CD4-positive, alpha-beta T cell treated with Interleukin-15 for 1 hour (primary cell): ENCODE data around the gene MAST3.

Experiments used
- DNase-seq: peaks from one replicate; pipeline ENCODE4 v3.0.0-alpha.2; 2020

MAST3 gene

GRCh38 chr19:18161636-18162002 lies 64.0 kb downstream of the MAST3 start:
- DNase-seq = no peak

GRCh38 chr19:18164072-18164471 lies 66.5 kb downstream of the MAST3 start:
- no peak for DNase-seq

GRCh38 chr19:18165794-18166544 lies 68.4 kb downstream of the MAST3 start:
- DNase-seq = no peak

GRCh38 chr19:18167011-18167410 lies 69.4 kb downstream of the MAST3 start:
- no peak for DNase-seq

GRCh38 chr19:18167975-18168645 lies 70.5 kb downstream of the MAST3 start:
- peak; percentile 71 for DNase-seq

GRCh38 chr19:18168673-18169381 lies 71.2 kb downstream of the MAST3 start:
- DNase-seq = no peak

- DNase-seq = peak; percentile 78
These were observed 73.2 kb downstream of the MAST3 start for GRCh38 chr19:18170714-18171255.

- DNase-seq = peak; percentile 54
These were observed 74.2 kb downstream of the MAST3 start for GRCh38 chr19:18171605-18172327.

GRCh38 chr19:18172331-18173053 lies 74.9 kb downstream of the MAST3 start:
- no peak for DNase-seq

- DNase-seq = peak; percentile 87
These were observed 75.5 kb downstream of the MAST3 start for GRCh38 chr19:18173054-18173571.

- DNase-seq = peak; percentile 92
These were observed 76.2 kb downstream of the MAST3 start, which contains the start of gene IFI30 for GRCh38 chr19:18173572-18174288. IFI30 (plus strand) TSS chr19:18173813; CDS start chr19:18173842, 29 bp downstream.

GRCh38 chr19:18174983-18175382 lies 77.4 kb downstream of the MAST3 start:
- no peak for DNase-seq

GRCh38 chr19:18176367-18177310 lies 79.1 kb downstream of the MAST3 start:
- DNase-seq = no peak

GRCh38 chr19:18179957-18180356 lies 82.4 kb downstream of the MAST3 start:
- DNase-seq = no peak

- no peak for DNase-seq
These were observed 86.0 kb downstream of the MAST3 start for GRCh38 chr19:18183529-18183928.

GRCh38 chr19:18185538-18185937 lies 88.0 kb downstream of the MAST3 start:
- no peak for DNase-seq

GRCh38 chr19:18190278-18190677 lies 92.7 kb downstream of the MAST3 start:
- no peak for DNase-seq

GRCh38 chr19:18191640-18192062 lies 94.1 kb downstream of the MAST3 start:
- DNase-seq = no peak

- DNase-seq = peak; percentile 100
These were observed 95.3 kb downstream of the MAST3 start, which contains the start of gene MPV17L2 for GRCh38 chr19:18192673-18193387. MPV17L2 (plus strand) TSS chr19:18193218; CDS start chr19:18193282, 64 bp downstream.
